HepG2 (cell line): Measurements from ENCODE around the gene WDFY1. TPM values are rescaled to one million over a fixed set of nuclear protein-coding genes. Genes with fewer than 3 reads are reported as not detected.
A peak's percentile ranks its signal among the peaks of the same experiment; 100 is the strongest.

Source experiments
- CBX2 ChIP-seq, 2 experiments: fragments of 200-600 bp in 1 of 2; sonication (generic); formaldehyde crosslinking in 1 of 2; IDR thresholded peaks; 2 replicates each; pipeline versions ENCODE4 v1.7.0 to v1.8.1; 2018 to 2022; ENCODE audit warnings: low read depth in 2 of 2, low read length in 1 of 2, mild to moderate bottlenecking in 1 of 2, missing genetic modification reagents in 1 of 2
- KMT2A ChIP-seq: sonication (generic); formaldehyde crosslinking; IDR thresholded peaks from 2 replicates; pipeline ENCODE4 v1.4.0; 2020; ENCODE audit warnings: missing genetic modification reagents
- RFXANK ChIP-seq: IDR thresholded peaks from 2 replicates; pipeline ENCODE4 v1.6.1; 2016
- ZNF543 ChIP-seq: sonication (generic); formaldehyde crosslinking; IDR thresholded peaks from 2 replicates; pipeline ENCODE4 v1.4.0; 2020; ENCODE audit warnings: mild to moderate bottlenecking, missing genetic modification reagents
- ZNF660 ChIP-seq: sonication (generic); formaldehyde crosslinking; IDR thresholded peaks from 2 replicates; pipeline ENCODE4 v1.5.1; 2020; ENCODE audit warnings: mild to moderate bottlenecking, low read depth, missing genetic modification reagents, borderline replicate concordance
- ZNF816 ChIP-seq: sonication (generic); formaldehyde crosslinking; IDR thresholded peaks from 2 replicates; pipeline ENCODE4 v1.8.0; 2022; ENCODE audit warnings: missing genetic modification reagents, mild to moderate bottlenecking, borderline replicate concordance
- ZSCAN9 ChIP-seq: IDR thresholded peaks from 2 replicates; pipeline ENCODE4 v1.6.1; 2016; ENCODE audit warnings: borderline replicate concordance
- polyA plus RNA-seq, 8 experiments: library from polyadenylated mRNA; depleted of rRNA in 3 of 8; stranded (reverse) in 7 of 8; unstranded in 1 of 8; fragments of >200 nt; fragmentation: Illumina TruSeq in 4 of 8; extraction: Trizol in 4 of 8; gene quantifications; 2 replicates each; pipeline versions ENCODE4 v1.2.1 to v1.2.3, GENCODE V29; 2011 to 2016; ENCODE audit warnings: low read depth in 4 of 8, missing spikeins in 1 of 8, mixed read lengths in 1 of 8; ENCODE audit not compliant: insufficient read depth in 1 of 8
- total RNA-seq, 5 experiments: library from RNA; depleted of rRNA; stranded (reverse); fragments of >200 nt; fragmentation: Illumina TruSeq; extraction: Trizol; gene quantifications; 2 replicates each; pipeline ENCODE4 v1.2.3, GENCODE V29; 2016; ENCODE audit warnings: low read depth in 1 of 5
- TF ChIP-seq, protein P1 (sequence below): sonication (generic); formaldehyde crosslinking; IDR thresholded peaks from 2 replicates; pipeline ENCODE4 v1.4.0; 2020; ENCODE audit warnings: mild to moderate bottlenecking, missing genetic modification reagents
- TF ChIP-seq, protein P2 (sequence below): sonication (generic); formaldehyde crosslinking; IDR thresholded peaks from 2 replicates; pipeline ENCODE4 v1.8.0; 2022; ENCODE audit warnings: mild to moderate bottlenecking, missing genetic modification reagents, moderate library complexity
- TF ChIP-seq, protein P3 (sequence below): sonication (generic); formaldehyde crosslinking; IDR thresholded peaks from 2 replicates; pipeline ENCODE4 v1.4.0; 2020; ENCODE audit warnings: missing genetic modification reagents
- TF ChIP-seq, protein P4 (sequence below): fragments of 450-650 bp; IDR thresholded peaks from 2 replicates; pipeline ENCODE4 v1.6.1; 2017
- TF ChIP-seq, protein P5 (sequence below): sonication (generic); formaldehyde crosslinking; conservative IDR thresholded peaks from 2 replicates; pipeline ENCODE4 v1.8.0; 2022; ENCODE audit warnings: mild to moderate bottlenecking, moderate library complexity, missing genetic modification reagents
- TF ChIP-seq, protein P6 (sequence below): sonication (generic); formaldehyde crosslinking; IDR thresholded peaks from 2 replicates; pipeline ENCODE4 v1.5.1; 2020; ENCODE audit warnings: missing genetic modification reagents, mild to moderate bottlenecking, borderline replicate concordance

The WDFY1 gene
- total and polyA plus RNA-seq, 2 of the 13 experiments (the other 11 are each of a cell fraction or from before 2014, with no cell fraction given): 77.0 to 78.4 TPM

DNA sequence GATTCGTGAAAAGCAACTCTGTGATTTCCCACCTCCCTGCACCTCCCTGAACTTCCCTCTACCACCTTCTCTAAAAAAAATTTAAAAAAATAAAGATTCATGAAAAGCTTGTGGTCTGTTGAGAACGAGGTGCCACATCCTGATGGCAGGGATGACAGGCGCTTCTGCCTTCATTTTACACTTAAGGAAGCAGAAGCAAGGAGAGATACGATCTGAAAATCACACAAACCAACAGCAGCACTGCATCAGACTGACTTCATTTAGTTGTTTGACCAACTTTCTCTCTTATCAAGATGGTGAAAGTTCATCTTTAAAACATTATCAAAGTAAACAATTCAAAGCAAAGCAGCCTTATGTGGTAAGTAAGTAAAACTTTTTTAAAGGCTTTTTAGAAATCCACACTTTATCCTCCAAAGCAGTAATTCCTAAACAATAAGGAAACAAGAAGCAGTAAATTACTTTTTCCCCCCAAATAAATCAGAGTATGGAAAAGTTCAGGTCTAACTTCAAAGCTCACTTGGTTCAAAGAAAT, 15.5 kb downstream of the WDFY1 start (continued):
- no peak for TF ChIP-seq ZNF660 (CRISPR knock-in tag)
- TF ChIP-seq, protein P1, sequence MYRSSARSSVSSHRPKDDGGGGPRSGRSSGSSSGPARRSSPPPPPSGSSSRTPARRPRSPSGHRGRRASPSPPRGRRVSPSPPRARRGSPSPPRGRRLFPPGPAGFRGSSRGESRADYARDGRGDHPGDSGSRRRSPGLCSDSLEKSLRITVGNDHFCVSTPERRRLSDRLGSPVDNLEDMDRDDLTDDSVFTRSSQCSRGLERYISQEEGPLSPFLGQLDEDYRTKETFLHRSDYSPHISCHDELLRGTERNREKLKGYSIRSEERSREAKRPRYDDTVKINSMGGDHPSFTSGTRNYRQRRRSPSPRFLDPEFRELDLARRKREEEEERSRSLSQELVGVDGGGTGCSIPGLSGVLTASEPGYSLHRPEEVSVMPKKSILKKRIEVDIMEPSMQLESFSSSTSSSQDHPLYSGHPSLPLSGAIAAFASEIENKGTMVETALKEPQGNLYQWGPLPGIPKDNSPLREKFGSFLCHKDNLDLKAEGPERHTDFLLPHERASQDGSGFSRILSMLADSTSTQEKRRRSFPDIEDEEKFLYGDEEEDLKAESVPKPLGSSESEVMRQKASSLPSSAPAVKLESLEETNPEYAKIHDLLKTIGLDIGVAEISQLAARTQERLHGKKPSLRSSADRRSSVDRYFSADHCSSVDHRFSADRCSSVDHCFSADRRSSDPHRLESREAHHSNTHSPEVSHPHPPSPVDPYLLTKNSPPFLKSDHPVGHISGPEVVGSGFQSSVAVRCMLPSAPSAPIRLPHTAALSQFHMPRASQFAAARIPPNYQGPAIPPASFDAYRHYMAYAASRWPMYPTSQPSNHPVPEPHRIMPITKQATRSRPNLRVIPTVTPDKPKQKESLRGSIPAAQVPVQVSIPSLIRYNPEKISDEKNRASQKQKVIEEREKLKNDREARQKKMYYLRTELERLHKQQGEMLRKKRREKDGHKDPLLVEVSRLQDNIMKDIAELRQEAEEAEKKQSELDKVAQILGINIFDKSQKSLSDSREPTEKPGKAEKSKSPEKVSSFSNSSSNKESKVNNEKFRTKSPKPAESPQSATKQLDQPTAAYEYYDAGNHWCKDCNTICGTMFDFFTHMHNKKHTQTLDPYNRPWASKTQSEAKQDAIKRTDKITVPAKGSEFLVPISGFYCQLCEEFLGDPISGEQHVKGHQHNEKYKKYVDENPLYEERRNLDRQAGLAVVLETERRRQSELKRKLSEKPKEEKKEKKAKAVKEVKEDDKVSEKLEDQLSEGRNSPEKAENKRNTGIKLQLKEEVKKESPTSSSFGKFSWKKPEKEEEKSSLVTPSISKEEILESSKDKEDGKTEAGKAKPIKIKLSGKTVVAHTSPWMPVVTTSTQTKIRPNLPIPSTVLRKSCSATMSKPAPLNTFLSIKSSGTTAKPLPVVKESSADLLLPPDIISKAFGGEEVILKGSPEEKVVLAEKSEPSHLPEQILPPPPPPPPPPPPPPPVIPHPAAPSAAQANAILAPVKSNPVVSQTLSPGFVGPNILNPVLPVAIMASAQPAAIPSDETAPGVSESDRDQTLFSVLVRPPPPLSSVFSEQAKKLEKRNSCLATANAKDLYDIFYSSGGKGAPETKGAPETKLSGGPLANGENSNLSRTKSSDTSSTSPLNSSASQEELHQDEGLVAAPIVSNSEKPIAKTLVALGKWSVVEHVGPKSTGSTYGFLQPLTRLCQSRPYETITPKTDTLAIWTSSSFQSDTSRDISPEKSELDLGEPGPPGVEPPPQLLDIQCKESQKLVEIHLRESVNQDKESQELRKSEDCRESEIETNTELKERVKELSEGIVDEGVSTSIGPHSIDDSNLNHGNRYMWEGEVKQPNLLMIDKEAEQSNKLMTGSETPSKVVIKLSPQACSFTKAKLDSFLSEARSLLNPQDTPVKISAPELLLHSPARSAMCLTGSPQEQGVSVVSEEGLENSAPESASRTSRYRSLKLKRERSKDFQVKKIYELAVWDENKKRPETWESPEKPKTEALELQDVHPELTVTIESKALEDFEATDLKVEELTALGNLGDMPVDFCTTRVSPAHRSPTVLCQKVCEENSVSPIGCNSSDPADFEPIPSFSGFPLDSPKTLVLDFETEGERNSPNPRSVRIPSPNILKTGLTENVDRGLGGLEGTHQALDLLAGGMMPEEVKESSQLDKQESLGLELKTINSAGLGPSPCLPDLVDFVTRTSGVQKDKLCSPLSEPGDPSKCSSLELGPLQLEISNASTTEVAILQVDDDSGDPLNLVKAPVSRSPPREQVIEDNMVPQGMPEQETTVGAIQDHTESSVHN (CRISPR knock-in tag): no peak
- TF ChIP-seq, protein P2, sequence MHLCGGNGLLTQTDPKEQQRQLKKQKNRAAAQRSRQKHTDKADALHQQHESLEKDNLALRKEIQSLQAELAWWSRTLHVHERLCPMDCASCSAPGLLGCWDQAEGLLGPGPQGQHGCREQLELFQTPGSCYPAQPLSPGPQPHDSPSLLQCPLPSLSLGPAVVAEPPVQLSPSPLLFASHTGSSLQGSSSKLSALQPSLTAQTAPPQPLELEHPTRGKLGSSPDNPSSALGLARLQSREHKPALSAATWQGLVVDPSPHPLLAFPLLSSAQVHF (CRISPR knock-in tag): no peak
- no peak for TF ChIP-seq KMT2A
- TF ChIP-seq RFXANK (CRISPR knock-in tag): no peak
- 0 out of 2 replicates have a peak, but pooled peaks have one; percentile 7 for TF ChIP-seq ZSCAN9 (CRISPR knock-in tag)
- TF ChIP-seq ZNF816: no peak; the same call in 1 of the 2 replicates
- TF ChIP-seq, protein P3, sequence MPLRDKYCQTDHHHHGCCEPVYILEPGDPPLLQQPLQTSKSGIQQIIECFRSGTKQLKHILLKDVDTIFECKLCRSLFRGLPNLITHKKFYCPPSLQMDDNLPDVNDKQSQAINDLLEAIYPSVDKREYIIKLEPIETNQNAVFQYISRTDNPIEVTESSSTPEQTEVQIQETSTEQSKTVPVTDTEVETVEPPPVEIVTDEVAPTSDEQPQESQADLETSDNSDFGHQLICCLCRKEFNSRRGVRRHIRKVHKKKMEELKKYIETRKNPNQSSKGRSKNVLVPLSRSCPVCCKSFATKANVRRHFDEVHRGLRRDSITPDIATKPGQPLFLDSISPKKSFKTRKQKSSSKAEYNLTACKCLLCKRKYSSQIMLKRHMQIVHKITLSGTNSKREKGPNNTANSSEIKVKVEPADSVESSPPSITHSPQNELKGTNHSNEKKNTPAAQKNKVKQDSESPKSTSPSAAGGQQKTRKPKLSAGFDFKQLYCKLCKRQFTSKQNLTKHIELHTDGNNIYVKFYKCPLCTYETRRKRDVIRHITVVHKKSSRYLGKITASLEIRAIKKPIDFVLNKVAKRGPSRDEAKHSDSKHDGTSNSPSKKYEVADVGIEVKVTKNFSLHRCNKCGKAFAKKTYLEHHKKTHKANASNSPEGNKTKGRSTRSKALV: peak; percentile 35; the same call in 1 of the 2 replicates
- TF ChIP-seq CBX2 (IDR thresholded peaks at IDR 0.05; ENCODE audit: low read depth, low read length): no peak
- TF ChIP-seq CBX2 (CRISPR knock-in tag; IDR thresholded peaks at IDR 0.05; ENCODE audit: low read depth): no peak
- TF ChIP-seq, protein P4, sequence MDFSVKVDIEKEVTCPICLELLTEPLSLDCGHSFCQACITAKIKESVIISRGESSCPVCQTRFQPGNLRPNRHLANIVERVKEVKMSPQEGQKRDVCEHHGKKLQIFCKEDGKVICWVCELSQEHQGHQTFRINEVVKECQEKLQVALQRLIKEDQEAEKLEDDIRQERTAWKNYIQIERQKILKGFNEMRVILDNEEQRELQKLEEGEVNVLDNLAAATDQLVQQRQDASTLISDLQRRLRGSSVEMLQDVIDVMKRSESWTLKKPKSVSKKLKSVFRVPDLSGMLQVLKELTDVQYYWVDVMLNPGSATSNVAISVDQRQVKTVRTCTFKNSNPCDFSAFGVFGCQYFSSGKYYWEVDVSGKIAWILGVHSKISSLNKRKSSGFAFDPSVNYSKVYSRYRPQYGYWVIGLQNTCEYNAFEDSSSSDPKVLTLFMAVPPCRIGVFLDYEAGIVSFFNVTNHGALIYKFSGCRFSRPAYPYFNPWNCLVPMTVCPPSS: no peak
- no peak for TF ChIP-seq ZNF543 (CRISPR knock-in tag)
- TF ChIP-seq, protein P5, sequence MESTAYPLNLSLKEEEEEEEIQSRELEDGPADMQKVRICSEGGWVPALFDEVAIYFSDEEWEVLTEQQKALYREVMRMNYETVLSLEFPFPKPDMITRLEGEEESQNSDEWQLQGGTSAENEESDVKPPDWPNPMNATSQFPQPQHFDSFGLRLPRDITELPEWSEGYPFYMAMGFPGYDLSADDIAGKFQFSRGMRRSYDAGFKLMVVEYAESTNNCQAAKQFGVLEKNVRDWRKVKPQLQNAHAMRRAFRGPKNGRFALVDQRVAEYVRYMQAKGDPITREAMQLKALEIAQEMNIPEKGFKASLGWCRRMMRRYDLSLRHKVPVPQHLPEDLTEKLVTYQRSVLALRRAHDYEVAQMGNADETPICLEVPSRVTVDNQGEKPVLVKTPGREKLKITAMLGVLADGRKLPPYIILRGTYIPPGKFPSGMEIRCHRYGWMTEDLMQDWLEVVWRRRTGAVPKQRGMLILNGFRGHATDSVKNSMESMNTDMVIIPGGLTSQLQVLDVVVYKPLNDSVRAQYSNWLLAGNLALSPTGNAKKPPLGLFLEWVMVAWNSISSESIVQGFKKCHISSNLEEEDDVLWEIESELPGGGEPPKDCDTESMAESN (CRISPR knock-in tag): peak; percentile 12; the same call in 1 of the 2 replicates
- TF ChIP-seq, protein P6, sequence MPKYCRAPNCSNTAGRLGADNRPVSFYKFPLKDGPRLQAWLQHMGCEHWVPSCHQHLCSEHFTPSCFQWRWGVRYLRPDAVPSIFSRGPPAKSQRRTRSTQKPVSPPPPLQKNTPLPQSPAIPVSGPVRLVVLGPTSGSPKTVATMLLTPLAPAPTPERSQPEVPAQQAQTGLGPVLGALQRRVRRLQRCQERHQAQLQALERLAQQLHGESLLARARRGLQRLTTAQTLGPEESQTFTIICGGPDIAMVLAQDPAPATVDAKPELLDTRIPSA: no peak
